Neural crest cell (in vitro differentiated cells): ENCODE results near the gene CNRIP1. TPM values are rescaled to one million over a fixed set of nuclear protein-coding genes. Genes with fewer than 3 reads are reported as not detected.

Experiments used
- DNase-seq: peaks from one replicate; pipeline ENCODE4 v3.0.0; 2021; ENCODE audit warnings: low read depth, mixed read lengths, low spot score
- H3K27ac Mint-ChIP-seq: one replicate; pipeline ENCODE4 v1.8.0; 2021; ENCODE audit warnings: mild to moderate bottlenecking, mixed read lengths; ENCODE audit not compliant: unreplicated experiment
- H3K27me3 Mint-ChIP-seq: 2 replicates; pipeline ENCODE4 v1.8.0; 2021; ENCODE audit warnings: low read depth, mild to moderate bottlenecking, mixed read lengths
- H3K36me3 Mint-ChIP-seq: 2 replicates; pipeline ENCODE4 v1.8.0; 2021; ENCODE audit warnings: low read depth, mild to moderate bottlenecking, mixed read lengths
- H3K4me1 Mint-ChIP-seq: 2 replicates; pipeline ENCODE4 v1.8.0; 2021; ENCODE audit warnings: mixed read lengths
- H3K4me3 Mint-ChIP-seq: one replicate; pipeline ENCODE4 v1.8.0; 2021; ENCODE audit warnings: mild to moderate bottlenecking, mixed read lengths
- H3K9me3 Mint-ChIP-seq: 2 replicates; pipeline ENCODE4 v1.8.0; 2021; ENCODE audit warnings: mixed read lengths
- total RNA-seq: library from RNA; stranded (reverse); gene quantifications from 2 replicates; pipeline ENCODE4 v1.2.1, GENCODE V29; 2021
- TF ChIP-seq, protein P1 (sequence below): fragments of 200-600 bp; sonication (generic); conservative IDR thresholded peaks from 2 replicates; pipeline ENCODE4 v1.5.0; 2021; ENCODE audit warnings: antibody characterized with exemption, mild to moderate bottlenecking

The CNRIP1 gene
- total RNA-seq, 1 donor from 2014 or later, result 36.6 TPM

DNA sequence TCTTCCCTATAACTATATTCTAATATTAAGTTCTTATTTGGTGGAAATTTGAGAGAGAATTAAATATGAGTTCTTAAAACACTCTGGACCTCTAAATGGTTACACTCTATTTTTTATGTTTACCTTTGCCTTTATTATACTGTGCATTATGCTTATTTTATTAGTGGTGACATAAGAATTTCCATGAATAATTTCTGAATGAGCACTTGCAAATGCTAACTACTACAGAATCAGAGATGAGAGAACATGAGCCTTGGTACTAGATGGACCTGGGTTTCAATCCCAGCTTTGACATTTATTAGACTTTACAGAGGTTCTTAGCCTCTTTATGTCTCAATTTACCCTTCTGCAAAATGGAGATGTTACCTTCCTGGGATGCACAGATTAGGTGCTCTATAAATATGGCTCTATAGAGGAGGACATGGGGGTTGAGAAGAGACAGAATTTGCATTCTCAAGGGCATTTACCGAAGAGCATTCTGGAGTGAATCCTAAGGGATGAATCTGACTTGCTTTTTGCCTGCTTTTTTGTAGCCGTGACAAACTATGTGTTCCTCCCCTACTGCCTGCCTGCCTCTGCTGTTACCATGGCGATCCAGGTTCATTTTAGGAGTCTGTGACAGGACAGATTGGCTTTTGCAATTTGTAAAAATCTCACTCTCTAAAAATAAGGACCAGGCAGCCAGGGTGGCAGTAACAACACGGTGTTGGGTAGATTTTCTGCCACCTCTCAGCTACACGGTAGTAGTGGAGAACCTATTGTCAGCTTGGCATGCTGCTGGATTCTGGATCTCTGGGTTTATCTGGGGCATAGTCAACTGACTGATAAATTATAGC lies 20.7 kb upstream of the CNRIP1 start:
- Mint-ChIP-seq H3K36me3 (no peaks in the 10 kb centered on the region), H3K4me1 (peaks cover 9% of the 10 kb centered on the region), H3K27me3 (peaks cover 48% of the 10 kb centered on the region), H3K27ac (no peak overlapping the region), H3K9me3 (no peaks in the 10 kb centered on the region), H3K4me3 (no peak overlapping the region)
- TF ChIP-seq, protein P1, sequence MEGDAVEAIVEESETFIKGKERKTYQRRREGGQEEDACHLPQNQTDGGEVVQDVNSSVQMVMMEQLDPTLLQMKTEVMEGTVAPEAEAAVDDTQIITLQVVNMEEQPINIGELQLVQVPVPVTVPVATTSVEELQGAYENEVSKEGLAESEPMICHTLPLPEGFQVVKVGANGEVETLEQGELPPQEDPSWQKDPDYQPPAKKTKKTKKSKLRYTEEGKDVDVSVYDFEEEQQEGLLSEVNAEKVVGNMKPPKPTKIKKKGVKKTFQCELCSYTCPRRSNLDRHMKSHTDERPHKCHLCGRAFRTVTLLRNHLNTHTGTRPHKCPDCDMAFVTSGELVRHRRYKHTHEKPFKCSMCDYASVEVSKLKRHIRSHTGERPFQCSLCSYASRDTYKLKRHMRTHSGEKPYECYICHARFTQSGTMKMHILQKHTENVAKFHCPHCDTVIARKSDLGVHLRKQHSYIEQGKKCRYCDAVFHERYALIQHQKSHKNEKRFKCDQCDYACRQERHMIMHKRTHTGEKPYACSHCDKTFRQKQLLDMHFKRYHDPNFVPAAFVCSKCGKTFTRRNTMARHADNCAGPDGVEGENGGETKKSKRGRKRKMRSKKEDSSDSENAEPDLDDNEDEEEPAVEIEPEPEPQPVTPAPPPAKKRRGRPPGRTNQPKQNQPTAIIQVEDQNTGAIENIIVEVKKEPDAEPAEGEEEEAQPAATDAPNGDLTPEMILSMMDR, result no peak
- DNase-seq, result no peak

DNA sequence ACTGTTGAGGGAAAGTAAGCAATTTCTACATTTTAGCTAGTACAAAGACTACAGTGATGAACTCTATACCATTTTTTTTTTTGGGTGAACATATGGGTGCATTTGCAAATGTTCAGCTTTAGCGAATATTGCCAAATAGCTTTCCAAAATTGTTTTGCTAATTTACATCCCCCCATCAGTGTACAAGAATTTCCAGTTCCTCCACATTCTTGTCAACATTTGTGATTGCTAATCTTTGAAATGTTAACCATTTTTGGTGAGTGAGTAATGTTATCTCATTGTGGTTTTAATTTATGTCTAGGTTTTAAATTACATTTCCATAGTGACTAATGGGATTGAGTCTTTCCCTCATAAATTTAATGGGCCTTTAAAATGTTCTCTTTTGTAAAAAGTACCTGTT lies 16.4 kb upstream of the CNRIP1 start:
- no peak for DNase-seq
- Mint-ChIP-seq H3K9me3 (no peaks in the 10 kb centered on the region), H3K4me3 (no peak overlapping the region), H3K27me3 (peaks cover 36% of the 10 kb centered on the region), H3K36me3 (no peaks in the 10 kb centered on the region), H3K4me1 (peaks cover 9% of the 10 kb centered on the region), H3K27ac (no peak overlapping the region)
- TF ChIP-seq, protein P1, result no peak

DNA sequence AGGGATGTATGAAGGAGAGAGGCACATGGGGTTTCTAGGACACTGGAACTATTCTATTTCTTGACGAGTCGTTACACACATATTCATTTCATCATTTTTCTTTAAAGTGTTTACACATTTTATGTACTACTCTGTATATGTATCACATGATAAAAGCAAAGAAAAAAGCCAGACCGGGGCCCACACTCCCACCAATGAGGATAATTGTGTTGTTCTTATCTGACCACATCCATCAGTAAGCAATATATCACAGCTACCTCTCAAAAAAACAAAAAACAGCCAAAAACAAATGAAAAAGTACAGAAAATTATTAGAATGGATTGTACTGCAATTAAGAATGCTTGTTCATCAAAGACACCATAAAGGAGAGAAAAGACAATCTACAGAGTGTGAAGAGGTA lies 14.2 kb upstream of the CNRIP1 start:
- Mint-ChIP-seq H3K27ac (no peak overlapping the region), H3K36me3 (no peaks in the 10 kb centered on the region), H3K4me1 (no peaks in the 10 kb centered on the region), H3K27me3 (peaks cover 13% of the 10 kb centered on the region), H3K4me3 (no peak overlapping the region), H3K9me3 (no peaks in the 10 kb centered on the region)
- TF ChIP-seq, protein P1, result no peak
- DNase-seq, result no peak

DNA sequence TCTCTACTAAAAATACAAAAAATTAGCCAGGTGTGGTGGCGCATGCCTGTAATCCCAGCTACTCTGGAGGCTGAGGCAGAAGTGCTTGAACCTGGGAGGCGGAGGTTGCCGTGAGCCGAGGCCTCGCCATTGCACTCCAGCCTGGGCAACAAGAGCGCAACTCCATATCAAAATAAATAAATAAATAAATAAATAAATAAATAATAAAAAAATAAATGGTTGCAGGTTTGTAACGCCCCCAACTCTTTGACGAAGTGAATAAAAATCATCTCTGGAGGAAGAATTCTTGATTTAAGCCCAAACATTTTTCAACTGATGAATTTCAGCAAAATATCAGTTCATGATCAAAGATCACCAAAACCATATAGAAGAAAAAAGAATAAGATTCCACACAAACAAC lies 13.3 kb upstream of the CNRIP1 start:
- H3K4me3 Mint-ChIP-seq, result no peak overlapping the region
- TF ChIP-seq, protein P1, result no peak
- no peaks in the 10 kb centered on the region for H3K4me1 Mint-ChIP-seq
- H3K36me3 Mint-ChIP-seq, result no peaks in the 10 kb centered on the region
- peaks cover 8% of the 10 kb centered on the region for H3K27me3 Mint-ChIP-seq
- H3K9me3 Mint-ChIP-seq, result no peaks in the 10 kb centered on the region
- DNase-seq, result no peak
- no peak overlapping the region for H3K27ac Mint-ChIP-seq

DNA sequence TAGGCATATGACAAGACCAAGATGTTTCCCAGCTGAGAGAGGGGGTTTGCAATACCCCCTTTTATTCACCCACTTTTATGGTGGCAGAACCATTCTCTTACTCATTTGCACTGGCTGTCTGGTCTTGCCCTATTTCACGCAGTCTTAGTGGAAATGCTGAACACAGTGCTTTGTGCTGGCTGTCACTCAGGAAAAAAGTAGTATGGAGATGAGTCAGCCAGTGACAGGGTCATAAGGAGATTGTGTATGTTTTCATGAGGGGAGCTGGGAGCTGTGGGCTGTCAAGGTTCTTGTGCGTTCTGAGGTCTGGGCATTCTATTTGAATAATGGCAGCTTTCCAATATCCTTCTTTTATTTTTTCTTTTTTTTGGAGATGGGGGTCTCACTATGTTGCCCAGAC lies 10.9 kb upstream of the CNRIP1 start:
- H3K27me3 Mint-ChIP-seq, result no peaks in the 10 kb centered on the region
- H3K27ac Mint-ChIP-seq, result no peak overlapping the region
- TF ChIP-seq, protein P1, result no peak

More for the DNA sequence above, 10.9 kb upstream of the CNRIP1 start:
- Mint-ChIP-seq H3K36me3 (no peaks in the 10 kb centered on the region), H3K4me3 (no peak overlapping the region), H3K4me1 (no peaks in the 10 kb centered on the region), H3K9me3 (no peaks in the 10 kb centered on the region)
- no peak for DNase-seq
